ENCODE data around the gene IGFBP6.
A peak's percentile ranks its signal among the peaks of the same experiment; 100 is the strongest.
"Not testable (repeated sequence)": the region's sequence is repeated elsewhere in the genome, so short reads cannot be mapped to it uniquely, and the experiment has no call there.

IGFBP6 gene

DNA sequence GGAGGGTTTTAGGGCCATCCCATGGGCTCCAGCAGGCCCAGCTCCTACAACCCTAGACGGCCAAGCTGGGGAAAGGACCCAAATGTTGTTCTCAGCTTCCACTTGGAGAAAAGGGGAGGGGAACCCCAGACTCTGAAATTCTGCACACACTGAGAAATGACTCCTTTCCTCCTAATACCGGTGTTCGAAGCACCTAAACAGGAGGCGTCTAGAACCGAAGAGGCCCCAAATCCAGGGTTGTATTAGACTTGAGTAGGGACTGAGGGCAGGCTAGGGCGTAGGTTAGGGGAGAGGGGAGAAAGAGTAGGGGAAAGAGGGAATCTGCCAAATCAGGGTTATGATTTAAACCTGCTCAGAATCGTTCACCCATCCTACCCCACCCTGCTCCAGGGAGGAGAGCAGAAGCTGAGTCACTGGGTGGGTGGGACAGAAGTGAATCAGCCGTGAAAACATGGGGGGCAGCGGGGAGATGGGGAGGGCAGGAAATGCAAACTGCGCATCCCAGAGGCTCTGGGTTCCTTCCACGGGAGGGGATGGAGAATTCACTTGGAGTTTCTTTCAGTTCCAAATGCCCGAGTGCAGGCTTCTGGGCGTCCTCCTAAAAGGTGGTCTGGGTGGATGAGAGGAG, 1.0 kb downstream of the IGFBP6 start:
- DNase-seq, result no peak

- DNase-seq, result peak; percentile 82
Measured at GRCh38 chr12:53099071-53099882, 1.8 kb downstream of the IGFBP6 start.

DNA sequence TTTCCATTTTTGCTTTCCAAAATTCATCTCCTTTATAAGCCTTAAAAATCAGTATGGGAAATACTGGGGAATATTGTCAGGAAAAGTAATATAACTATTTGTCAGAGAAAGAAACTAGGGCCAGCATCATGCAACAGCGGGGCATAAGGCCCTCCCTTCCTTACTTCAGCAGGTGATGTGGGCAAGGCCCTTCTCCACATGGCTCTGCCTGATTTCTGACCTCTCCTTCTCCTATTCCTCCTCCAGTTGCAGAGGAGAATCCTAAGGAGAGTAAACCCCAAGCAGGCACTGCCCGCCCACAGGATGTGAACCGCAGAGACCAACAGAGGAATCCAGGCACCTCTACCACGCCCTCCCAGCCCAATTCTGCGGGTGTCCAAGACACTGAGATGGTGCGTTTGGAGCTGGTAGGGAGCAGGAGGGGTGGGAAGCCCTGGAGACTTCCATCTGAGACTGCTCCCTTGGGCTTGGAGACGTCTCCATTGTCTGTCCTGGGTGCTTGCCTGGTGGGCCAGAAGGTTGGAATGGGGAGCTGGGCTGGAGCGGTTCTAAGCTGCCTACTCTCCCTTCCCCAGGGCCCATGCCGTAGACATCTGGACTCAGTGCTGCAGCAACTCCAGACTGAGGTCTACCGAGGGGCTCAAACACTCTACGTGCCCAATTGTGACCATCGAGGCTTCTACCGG, 3.1 kb downstream of the IGFBP6 start:
- no peak for DNase-seq

DNA sequence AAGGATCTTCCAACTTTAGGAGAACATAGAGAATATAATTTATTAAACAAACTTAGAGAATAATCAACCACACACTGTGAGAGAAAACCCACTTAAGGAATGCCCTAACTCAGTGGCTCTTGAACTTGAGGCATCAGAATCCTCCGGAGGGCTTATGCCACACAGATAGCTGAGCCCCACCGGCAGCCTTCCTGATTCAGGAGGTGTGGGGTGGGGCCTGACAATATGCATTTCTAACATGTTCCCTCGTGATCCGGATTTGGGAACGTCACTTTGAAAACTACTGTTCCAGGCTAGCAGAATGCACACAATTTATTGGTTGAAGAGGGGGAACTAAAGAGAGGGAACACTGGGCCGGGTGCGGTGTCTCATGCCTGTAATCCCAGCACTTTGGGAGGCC, 3.8 kb downstream of the IGFBP6 start:
- DNase-seq, result no peak

GRCh38 chr12:53101931-53102781, 4.7 kb downstream of the IGFBP6 start:
- no peak for DNase-seq

- peak; percentile 13 for DNase-seq
Measured at GRCh38 chr12:53102883-53103807, 5.7 kb downstream of the IGFBP6 start, which contains the start of gene SOAT2. Gene SOAT2 (plus strand): TSS chr12:53103486. CDS start chr12:53103578, 92 bp downstream.

DNA sequence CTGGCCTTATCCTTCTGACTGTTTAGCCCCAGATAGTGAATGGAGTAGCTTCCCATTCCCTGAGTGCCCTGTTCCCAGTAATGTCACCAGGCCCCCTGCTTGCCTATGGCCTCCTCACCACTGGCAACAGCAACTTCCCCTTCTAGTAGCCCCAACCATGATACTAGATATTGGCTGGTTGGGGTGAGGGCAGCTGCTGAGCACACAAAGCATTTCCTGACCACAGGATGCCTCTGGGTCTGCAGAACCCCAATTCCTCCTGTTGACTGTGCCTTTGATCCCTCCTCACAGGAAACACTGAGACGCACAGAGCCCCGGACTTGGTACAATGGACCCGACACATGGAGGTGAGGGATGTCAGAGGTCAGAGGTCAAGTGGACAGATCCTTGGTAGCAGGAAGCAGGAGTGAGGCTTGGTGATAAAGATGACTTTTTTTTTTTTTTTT, 6.4 kb downstream of the IGFBP6 start:
- no peak for DNase-seq

DNA sequence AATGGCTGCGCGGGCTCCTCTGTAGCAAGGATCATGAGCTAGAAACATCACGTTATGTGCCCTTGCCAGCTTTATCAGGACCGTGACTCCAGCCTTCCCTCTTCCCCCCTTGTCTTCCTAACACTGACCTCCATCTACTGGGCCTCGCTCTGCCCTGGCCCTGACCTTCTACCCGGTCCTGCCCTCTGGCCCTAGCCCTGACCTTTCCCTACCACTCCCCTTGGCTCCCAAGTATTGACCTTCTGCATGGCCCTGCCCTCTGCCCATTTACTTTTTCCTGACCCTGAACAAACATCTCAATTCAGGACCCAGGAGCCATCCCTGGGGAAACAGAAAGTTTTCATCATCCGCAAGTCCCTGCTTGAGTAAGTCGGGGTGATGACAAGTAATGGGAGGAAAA, 7.8 kb downstream of the IGFBP6 start:
- no peak for DNase-seq

DNA sequence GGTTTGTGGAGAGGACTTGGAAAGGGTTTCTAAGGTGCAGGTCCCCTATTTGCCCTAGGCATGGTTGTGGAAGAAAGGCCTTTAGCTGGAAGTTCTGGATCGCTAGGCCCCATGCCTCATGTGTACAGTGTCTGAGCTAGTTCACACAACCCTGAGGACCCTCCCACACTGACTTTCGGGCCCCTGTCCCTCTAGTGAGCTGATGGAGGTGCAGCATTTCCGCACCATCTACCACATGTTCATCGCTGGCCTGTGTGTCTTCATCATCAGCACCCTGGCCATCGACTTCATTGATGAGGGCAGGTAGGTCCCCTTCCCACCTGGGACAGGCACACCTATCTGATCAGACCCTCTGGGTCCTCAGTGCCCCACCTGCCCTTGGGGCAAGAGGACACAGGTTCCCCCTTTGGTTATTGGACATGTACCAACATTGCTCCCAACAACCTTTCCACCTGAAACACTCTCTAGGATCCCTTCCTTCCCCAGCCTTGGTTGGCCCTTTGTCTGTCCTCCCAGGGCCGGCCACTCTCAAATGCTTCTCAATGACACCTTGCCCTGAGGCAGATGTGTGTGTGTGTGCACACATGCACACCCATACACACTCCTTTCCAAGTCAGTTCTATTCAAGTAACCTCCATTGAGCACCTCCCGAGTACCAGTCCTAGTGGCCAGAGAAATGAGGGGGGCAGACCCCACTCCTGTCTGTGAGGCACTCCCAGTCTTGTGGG, 8.4 kb downstream of the IGFBP6 start:
- no peak for DNase-seq

GRCh38 chr12:53107122-53107521, 9.7 kb downstream of the IGFBP6 start:
- DNase-seq, result no peak

GRCh38 chr12:53112431-53112830, 15.0 kb downstream of the IGFBP6 start:
- DNase-seq, result not testable (repeated sequence)

DNA sequence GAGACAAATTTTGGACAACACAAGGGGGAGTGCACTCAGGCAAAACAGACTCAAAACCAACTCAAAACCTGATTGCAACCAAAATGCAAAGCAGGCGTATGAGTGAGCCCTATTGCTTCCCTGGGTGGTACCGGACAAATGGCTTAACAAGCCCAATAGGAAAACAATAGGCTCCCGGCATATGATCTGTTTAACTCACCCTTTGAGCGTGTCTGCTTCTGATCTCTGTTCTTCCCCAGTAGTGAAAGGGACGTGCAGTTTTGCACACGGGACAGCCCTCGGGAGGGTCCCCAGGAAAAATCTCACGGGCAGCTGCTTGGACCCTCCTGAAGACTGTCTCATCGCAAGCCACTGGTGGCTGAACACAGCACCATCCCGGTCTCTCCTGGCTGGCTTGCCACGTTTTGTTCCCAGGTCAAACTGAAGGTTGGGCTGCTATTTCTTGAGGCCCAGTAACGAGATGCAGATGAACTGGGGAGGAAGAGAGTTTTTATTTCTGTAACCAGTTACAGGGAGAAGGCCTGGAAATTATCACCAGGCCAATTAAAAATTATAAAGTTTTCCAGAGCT, 15.8 kb downstream of the IGFBP6 start:
- DNase-seq, result no peak

GRCh38 chr12:53113951-53114350, 16.5 kb downstream of the IGFBP6 start:
- DNase-seq, result no peak

DNA sequence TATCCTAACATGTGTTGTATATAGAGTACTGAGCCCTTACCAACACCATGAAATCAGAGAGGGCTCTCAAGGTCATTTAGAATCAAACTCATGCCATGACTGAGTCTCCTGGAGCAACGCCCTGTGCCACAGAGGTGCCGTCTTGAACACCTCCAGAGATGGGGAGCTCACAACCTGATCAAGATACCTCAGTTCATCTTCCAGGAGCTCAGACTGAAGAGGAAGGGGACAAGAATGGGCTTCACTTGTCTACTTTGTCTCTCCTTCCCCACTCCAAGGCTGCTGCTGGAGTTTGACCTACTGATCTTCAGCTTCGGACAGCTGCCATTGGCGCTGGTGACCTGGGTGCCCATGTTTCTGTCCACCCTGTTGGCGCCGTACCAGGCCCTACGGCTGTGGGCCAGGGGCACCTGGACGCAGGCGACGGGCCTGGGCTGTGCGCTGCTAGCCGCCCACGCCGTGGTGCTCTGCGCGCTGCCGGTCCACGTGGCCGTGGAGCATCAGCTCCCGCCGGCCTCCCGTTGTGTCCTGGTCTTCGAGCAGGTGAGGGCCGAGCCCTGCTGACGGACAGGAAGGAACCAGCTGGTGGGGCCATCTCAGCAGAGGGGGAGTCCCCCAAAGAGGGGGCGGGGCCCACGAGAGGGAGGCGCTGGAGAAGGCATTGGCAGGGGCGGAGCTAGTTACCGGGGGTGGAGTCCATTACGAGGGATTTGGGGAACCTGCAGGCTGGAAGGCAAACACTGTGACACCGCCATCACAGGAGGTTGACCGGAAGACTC, 17.8 kb downstream of the IGFBP6 start:
- DNase-seq, result no peak

GRCh38 chr12:53115891-53116648, 18.6 kb downstream of the IGFBP6 start:
- no peak for DNase-seq

GRCh38 chr12:53118751-53119300, 21.4 kb downstream of the IGFBP6 start:
- no peak for DNase-seq

DNA sequence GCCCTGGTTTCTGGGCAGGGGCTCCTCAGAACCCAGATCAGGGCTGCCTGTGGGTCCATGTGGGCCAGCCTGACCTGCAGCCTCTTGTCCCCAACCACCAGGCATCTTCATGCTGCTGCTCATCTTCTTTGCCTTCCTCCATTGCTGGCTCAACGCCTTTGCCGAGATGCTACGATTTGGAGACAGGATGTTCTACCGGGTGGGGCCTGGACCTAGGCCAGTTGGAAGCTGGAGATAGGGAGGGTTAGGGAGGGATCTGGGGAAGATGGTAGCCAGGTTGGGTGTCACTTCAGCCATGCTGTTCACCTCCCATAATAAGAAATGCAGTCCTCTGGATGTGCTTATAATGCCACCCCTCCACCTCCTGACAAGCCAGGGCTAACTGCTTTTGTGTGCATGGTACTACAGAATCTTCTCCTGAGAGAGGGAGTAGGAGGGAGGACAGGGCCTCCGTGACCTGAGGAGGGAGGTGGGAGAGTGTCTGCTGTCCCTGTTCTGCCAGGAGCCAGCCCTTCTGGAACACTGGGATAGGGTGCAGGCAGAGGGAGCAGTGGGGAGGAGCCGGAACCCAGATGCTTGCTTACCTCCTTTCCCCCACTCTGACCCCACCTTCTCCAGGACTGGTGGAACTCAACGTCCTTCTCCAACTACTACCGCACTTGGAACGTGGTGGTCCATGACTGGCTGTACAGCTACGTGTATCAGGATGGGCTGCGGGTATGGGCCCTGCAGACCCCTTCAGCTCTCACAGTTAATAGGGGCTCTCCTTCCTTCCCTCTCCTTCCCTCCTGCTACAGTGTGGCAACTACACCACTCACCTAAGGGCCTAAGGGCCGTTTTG, 23.4 kb downstream of the IGFBP6 start:
- no peak for DNase-seq
